T-helper 17 cell (primary cell): ENCODE measurements around the gene SLC24A3. TPM values are rescaled to one million over a fixed set of nuclear protein-coding genes. Genes with fewer than 3 reads are reported as not detected.

Experiments
- ATAC-seq: fragments of 150-1000 bp; cut with Tn5 transposase; 2 replicates; pipeline ENCODE4 v1.10.0; 2021; ENCODE audit warnings: mild to moderate bottlenecking, moderate library complexity
- DNase-seq, 3 donors: peaks; one replicate each; pipeline versions ENCODE4 v3.0.0 to v3.0.0-alpha.2; 2020 to 2021
- H3K9me3 ChIP-seq: one replicate; pipeline ENCODE4 v1.7.0; 2013; ENCODE audit warnings: low read length, mild to moderate bottlenecking; ENCODE audit not compliant: control insufficient read depth, poor library complexity, severe bottlenecking
- H3K27ac Mint-ChIP-seq: one replicate; pipeline ENCODE4 v1.8.0; 2022; ENCODE audit warnings: mild to moderate bottlenecking, moderate library complexity, mixed read lengths
- H3K27me3 Mint-ChIP-seq: one replicate; pipeline ENCODE4 v1.8.0; 2022; ENCODE audit warnings: mixed read lengths
- H3K36me3 Mint-ChIP-seq: one replicate; pipeline ENCODE4 v1.8.0; 2022; ENCODE audit warnings: low read depth, mixed read lengths
- H3K4me1 Mint-ChIP-seq: one replicate; pipeline ENCODE4 v1.8.0; 2022; ENCODE audit warnings: mild to moderate bottlenecking, mixed read lengths
- H3K4me3 Mint-ChIP-seq: one replicate; pipeline ENCODE4 v1.8.0; 2022; ENCODE audit warnings: mild to moderate bottlenecking, moderate library complexity, mixed read lengths
- total RNA-seq, 4 donors: library from RNA in 2 of 4; stranded (reverse) in 2 of 4; gene quantifications; one replicate each; pipeline ENCODE4 v1.2.3 and lab custom pipeline; 2022 to 2026

The SLC24A3 gene
- total RNA-seq, 2 donors from 2014 or later: 0.37 to 6.1 TPM

- no peak for ATAC-seq
- H3K27me3 Mint-ChIP-seq: peaks cover 15% of the 10 kb centered on the region
- DNase-seq: no peak
- H3K4me1 Mint-ChIP-seq: no peaks in the 10 kb centered on the region
- H3K36me3 Mint-ChIP-seq: no peaks in the 10 kb centered on the region
- H3K27ac Mint-ChIP-seq: no peak overlapping the region
- peaks cover 3% of the 10 kb centered on the region for H3K9me3 ChIP-seq
- no peak overlapping the region for H3K4me3 Mint-ChIP-seq
These were observed 397.3 kb downstream of the SLC24A3 start for GRCh38 chr20:19609642-19610223.

GRCh38 chr20:19615629-19616028, 403.2 kb downstream of the SLC24A3 start:
- Mint-ChIP-seq H3K27me3 (peaks cover 41% of the 10 kb centered on the region), H3K4me3 (no peak overlapping the region), H3K27ac (no peak overlapping the region), H3K36me3 (no peaks in the 10 kb centered on the region), H3K4me1 (no peaks in the 10 kb centered on the region)
- ATAC-seq (no peak), DNase-seq (no peak)
- peaks cover 3% of the 10 kb centered on the region for H3K9me3 ChIP-seq

DNA sequence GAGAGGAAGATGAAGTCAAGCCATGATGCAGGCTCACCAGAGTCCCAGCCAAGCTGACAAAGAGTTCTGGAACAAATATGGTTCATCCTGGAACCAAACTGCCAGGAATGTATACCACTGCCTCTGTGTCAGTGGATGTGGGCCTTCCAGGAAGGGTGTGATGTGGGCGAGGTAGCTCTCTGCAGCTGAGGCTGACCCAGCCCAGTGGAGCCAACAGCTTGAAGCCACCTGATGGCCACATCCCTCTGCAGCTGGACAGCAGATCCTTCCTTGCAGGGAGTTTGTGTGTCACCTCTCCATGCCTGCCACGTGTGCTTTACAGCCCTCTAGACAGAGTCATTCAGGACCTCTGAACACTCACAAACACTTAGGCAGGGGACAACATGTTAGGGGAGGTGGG, 403.6 kb downstream of the SLC24A3 start:
- DNase-seq (no peak), ATAC-seq (no peak)
- peaks cover 3% of the 10 kb centered on the region for H3K9me3 ChIP-seq
- Mint-ChIP-seq H3K36me3 (no peaks in the 10 kb centered on the region), H3K27ac (no peak overlapping the region), H3K4me3 (no peak overlapping the region), H3K27me3 (peaks cover 40% of the 10 kb centered on the region), H3K4me1 (no peaks in the 10 kb centered on the region)

DNA sequence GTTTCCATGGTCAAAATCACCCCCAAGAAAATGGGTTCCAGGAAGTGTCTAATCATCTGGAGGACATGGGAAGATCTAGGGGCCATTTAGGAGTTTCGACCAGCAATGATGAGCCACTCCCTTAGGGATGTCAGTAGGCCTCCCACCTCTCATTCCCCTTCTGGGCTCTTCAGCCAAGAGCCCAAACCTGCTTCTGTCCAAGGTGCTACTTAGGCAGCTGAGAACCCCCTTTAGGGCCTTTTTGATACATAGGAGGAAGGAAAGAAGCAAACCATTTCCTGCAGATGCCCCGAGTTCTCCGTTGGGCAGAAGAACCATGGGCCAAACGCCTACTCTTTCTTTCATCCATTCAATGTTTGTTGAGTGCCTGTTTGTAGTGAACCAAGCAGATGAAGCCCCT, 404.2 kb downstream of the SLC24A3 start:
- Mint-ChIP-seq H3K4me3 (no peak overlapping the region), H3K27ac (no peak overlapping the region), H3K36me3 (no peaks in the 10 kb centered on the region), H3K27me3 (peaks cover 45% of the 10 kb centered on the region), H3K4me1 (no peaks in the 10 kb centered on the region)
- no peak for ATAC-seq
- peaks cover 3% of the 10 kb centered on the region for H3K9me3 ChIP-seq
- DNase-seq: no peak

DNA sequence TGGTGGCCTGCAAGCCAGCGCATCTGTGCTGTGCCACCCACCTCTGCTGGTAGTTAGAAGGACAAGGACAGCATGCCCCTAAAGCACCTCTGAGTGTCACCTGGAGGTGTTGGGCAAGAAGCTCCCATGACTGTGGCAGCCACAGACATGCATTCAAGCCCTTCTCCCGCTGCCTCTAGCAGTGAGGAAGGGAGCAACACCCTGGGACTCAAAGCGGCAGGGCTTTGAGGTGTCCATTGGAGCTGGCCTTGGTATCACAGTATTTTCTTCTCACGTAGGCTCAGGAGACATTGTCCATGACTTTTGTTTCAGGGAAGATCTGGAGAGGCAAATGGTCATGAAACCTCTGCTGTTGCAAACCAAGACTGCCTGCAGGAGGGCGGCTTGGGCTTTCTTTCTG, 404.8 kb downstream of the SLC24A3 start:
- no peak overlapping the region for H3K4me3 Mint-ChIP-seq
- H3K27me3 Mint-ChIP-seq: peaks cover 49% of the 10 kb centered on the region
- no peaks in the 10 kb centered on the region for H3K36me3 Mint-ChIP-seq
- ATAC-seq (no peak), DNase-seq (no peak)
- H3K27ac Mint-ChIP-seq: no peak overlapping the region
- H3K9me3 ChIP-seq: peaks cover 3% of the 10 kb centered on the region
- H3K4me1 Mint-ChIP-seq: no peaks in the 10 kb centered on the region

DNA sequence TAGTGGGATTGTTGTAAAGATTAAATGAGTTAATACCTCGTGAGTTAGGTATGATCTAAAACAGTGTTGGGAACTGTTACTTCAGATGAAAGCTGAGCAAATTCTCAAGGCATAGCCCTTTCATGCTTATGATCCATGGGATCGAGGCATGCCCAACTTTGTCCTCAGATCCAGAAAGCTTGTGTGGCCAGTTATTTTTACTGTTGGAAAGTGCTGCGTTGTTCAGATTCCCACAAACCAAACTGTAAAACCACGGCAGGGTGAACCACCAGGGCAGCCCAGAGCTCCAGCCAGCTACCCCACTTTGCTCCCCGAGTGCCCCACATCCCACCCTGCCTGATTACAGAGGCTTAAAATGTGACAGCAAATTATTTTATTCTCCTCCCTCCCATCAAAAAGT, 406.3 kb downstream of the SLC24A3 start:
- Mint-ChIP-seq H3K36me3 (no peaks in the 10 kb centered on the region), H3K27ac (no peak overlapping the region), H3K4me1 (no peaks in the 10 kb centered on the region), H3K4me3 (no peak overlapping the region), H3K27me3 (peaks cover 49% of the 10 kb centered on the region)
- ATAC-seq (no peak), DNase-seq (no peak)
- peaks cover 2% of the 10 kb centered on the region for H3K9me3 ChIP-seq

DNA sequence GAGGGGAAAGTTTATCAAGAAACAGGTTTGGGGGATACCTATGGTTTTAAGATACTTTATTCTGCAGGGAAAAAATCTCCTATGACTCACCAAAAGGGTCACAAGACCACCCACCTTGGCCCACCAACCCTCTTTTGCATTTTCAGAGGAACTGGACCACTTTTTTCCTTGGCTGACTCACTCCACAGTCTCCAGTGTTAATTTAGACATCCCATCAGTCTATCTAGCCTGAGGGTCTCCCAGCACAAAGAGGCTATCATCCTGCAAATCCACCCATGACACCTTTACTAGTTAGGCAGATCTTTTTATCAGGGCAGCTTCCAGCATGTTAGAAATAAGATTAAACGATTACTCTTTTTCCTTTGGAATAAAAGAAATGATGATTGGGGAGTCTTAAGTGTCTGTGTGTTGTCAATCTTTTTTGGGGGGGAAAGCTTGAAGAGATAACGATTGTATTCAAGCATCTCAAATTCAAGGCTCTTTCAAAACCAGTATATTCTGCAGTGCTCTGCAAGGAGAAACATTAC, 407.5 kb downstream of the SLC24A3 start:
- no peaks in the 10 kb centered on the region for H3K9me3 ChIP-seq
- H3K4me3 Mint-ChIP-seq: no peak overlapping the region
- no peak for ATAC-seq
- peaks cover 43% of the 10 kb centered on the region for H3K27me3 Mint-ChIP-seq
- H3K36me3 Mint-ChIP-seq: no peaks in the 10 kb centered on the region
- DNase-seq: no peak
- H3K4me1 Mint-ChIP-seq: no peaks in the 10 kb centered on the region
- no peak overlapping the region for H3K27ac Mint-ChIP-seq

GRCh38 chr20:19620446-19620845, 408.0 kb downstream of the SLC24A3 start:
- no peak for DNase-seq

GRCh38 chr20:19621072-19621471, 408.6 kb downstream of the SLC24A3 start:
- Mint-ChIP-seq H3K27me3 (peaks cover 39% of the 10 kb centered on the region), H3K27ac (no peak overlapping the region), H3K4me3 (no peak overlapping the region), H3K4me1 (no peaks in the 10 kb centered on the region), H3K36me3 (no peaks in the 10 kb centered on the region)
- H3K9me3 ChIP-seq: no peaks in the 10 kb centered on the region
- DNase-seq (no peak), ATAC-seq (no peak)

More at GRCh38 chr20:19620446-19620845, 408.0 kb downstream of the SLC24A3 start:
- H3K4me1 Mint-ChIP-seq: no peaks in the 10 kb centered on the region
- H3K27me3 Mint-ChIP-seq: peaks cover 42% of the 10 kb centered on the region
- H3K36me3 Mint-ChIP-seq: no peaks in the 10 kb centered on the region
- no peak overlapping the region for H3K4me3 Mint-ChIP-seq
- H3K27ac Mint-ChIP-seq: no peak overlapping the region
- no peaks in the 10 kb centered on the region for H3K9me3 ChIP-seq
- no peak for ATAC-seq

GRCh38 chr20:19624221-19624965, 412.0 kb downstream of the SLC24A3 start:
- H3K4me3 Mint-ChIP-seq: no peak overlapping the region
- H3K27me3 Mint-ChIP-seq: peaks cover 31% of the 10 kb centered on the region
- no peaks in the 10 kb centered on the region for H3K4me1 Mint-ChIP-seq
- no peak for DNase-seq
- no peaks in the 10 kb centered on the region for H3K36me3 Mint-ChIP-seq
- H3K27ac Mint-ChIP-seq: no peak overlapping the region
- ATAC-seq: no peak
- no peaks in the 10 kb centered on the region for H3K9me3 ChIP-seq

DNA sequence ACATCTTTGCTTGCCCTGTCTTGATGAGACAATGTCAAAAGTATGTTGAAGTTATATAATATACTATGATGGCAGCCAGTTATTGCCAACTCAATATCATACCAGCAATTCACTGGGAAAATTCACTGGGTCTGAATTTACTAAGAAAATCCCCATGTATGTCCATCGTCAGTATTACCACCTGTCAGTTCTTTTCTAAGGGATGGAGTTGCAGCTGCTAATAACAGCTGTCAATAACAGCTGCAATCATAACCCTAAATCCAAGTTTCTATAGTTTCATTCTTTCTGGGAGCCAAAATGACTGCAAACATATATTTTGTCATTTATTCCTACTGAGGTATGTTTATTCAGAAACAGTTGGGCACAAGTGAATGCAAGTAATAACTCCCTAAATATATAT, 413.0 kb downstream of the SLC24A3 start:
- H3K4me3 Mint-ChIP-seq: no peak overlapping the region
- no peak for ATAC-seq
- peaks cover 20% of the 10 kb centered on the region for H3K27me3 Mint-ChIP-seq
- no peaks in the 10 kb centered on the region for H3K9me3 ChIP-seq
- H3K4me1 Mint-ChIP-seq: no peaks in the 10 kb centered on the region
- H3K27ac Mint-ChIP-seq: no peak overlapping the region
- DNase-seq: no peak
- no peaks in the 10 kb centered on the region for H3K36me3 Mint-ChIP-seq

DNA sequence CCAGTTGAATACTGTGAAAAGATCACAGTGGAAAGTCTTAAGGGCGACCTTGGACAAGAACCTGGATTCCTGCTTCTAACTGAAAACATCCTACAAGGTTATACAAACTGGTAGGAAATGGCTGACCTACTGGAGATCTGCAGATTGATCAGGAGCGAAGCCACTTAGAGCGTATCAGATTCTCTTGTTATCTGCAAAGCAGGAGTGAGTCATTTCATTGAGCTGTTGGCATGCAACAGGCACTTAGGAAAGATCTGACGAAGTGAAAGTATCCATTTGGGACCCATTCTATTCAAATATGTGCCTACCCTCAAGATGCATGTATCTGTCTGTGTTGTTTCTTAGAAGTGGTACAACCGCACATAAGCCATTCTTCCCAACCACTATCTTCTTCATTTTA, 414.5 kb downstream of the SLC24A3 start:
- no peak for DNase-seq
- no peak for ATAC-seq
- Mint-ChIP-seq H3K4me3 (no peak overlapping the region), H3K27ac (no peak overlapping the region), H3K4me1 (no peaks in the 10 kb centered on the region), H3K36me3 (no peaks in the 10 kb centered on the region), H3K27me3 (peaks cover 9% of the 10 kb centered on the region)
- no peaks in the 10 kb centered on the region for H3K9me3 ChIP-seq

GRCh38 chr20:19628570-19629134, 416.2 kb downstream of the SLC24A3 start:
- no peak for ATAC-seq
- no peaks in the 10 kb centered on the region for H3K9me3 ChIP-seq
- H3K36me3 Mint-ChIP-seq: no peaks in the 10 kb centered on the region
- H3K27me3 Mint-ChIP-seq: peaks cover 8% of the 10 kb centered on the region
- no peak overlapping the region for H3K27ac Mint-ChIP-seq
- no peak overlapping the region for H3K4me3 Mint-ChIP-seq
- peak in 1 of 3 donors; percentile 14 for DNase-seq
- H3K4me1 Mint-ChIP-seq: no peaks in the 10 kb centered on the region
